Tibial nerve (tissue), 4 donors: ENCODE results near the gene PCBD1.

Source experiments
- EP300 ChIP-seq, 2 donors: sonication (generic); formaldehyde crosslinking; IDR thresholded peaks; one replicate each; pipeline ENCODE4 v1.6.1; 2017; ENCODE audit warnings: antibody characterized with exemption in 2 of 2, mild to moderate bottlenecking in 1 of 2
- POLR2A ChIP-seq, 2 donors: fragments of 450-650 bp; IDR thresholded peaks; one replicate each; pipeline ENCODE4 v1.6.1; 2017; ENCODE audit warnings: antibody characterized with exemption in 2 of 2, mild to moderate bottlenecking in 2 of 2, moderate library complexity in 2 of 2
- TF ChIP-seq, protein P1 (sequence below), 5 experiments: fragments of 200-600 bp in 3 of 5; fragments of 450-650 bp in 2 of 5; sonication (generic) in 3 of 5; IDR thresholded peaks; one replicate each; pipeline ENCODE4 v1.5.1; 2016 to 2019; ENCODE audit warnings: antibody characterized with exemption in 5 of 5, mild to moderate bottlenecking in 3 of 5, moderate library complexity in 2 of 5

DNA sequence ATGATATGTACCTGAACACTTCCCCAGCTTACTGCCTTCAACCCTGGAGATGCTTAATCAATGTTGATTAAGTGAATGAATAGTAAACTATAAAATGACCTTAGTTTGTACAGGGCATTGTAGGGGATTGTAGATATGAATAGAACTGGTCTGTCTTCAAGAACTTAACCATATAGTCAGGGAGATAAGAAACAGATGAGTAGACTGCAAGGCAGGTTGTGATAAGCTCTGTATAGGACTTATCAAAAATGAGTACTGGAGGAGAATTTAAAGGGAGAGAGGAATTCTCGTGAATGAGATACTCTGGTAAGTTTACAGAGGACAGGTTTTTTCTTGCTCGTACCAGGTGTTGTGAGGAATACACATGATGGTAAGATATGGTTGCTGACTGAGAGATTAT, 45.0 kb downstream of the PCBD1 start:
- TF ChIP-seq EP300 (IDR thresholded peaks at IDR 0.05), result no peak
- TF ChIP-seq, protein P1, sequence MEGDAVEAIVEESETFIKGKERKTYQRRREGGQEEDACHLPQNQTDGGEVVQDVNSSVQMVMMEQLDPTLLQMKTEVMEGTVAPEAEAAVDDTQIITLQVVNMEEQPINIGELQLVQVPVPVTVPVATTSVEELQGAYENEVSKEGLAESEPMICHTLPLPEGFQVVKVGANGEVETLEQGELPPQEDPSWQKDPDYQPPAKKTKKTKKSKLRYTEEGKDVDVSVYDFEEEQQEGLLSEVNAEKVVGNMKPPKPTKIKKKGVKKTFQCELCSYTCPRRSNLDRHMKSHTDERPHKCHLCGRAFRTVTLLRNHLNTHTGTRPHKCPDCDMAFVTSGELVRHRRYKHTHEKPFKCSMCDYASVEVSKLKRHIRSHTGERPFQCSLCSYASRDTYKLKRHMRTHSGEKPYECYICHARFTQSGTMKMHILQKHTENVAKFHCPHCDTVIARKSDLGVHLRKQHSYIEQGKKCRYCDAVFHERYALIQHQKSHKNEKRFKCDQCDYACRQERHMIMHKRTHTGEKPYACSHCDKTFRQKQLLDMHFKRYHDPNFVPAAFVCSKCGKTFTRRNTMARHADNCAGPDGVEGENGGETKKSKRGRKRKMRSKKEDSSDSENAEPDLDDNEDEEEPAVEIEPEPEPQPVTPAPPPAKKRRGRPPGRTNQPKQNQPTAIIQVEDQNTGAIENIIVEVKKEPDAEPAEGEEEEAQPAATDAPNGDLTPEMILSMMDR (IDR thresholded peaks at IDR 0.05), result no peak
- TF ChIP-seq POLR2A (IDR thresholded peaks at IDR 0.05), result no peak
